ENCODE data around the gene TCOF1. TPM values are rescaled to one million over a fixed set of nuclear protein-coding genes. Genes with fewer than 3 reads are reported as not detected.

TCOF1 gene
- total and polyA plus RNA-seq, 2 experiments from 2014 or later, result 86.8 to 165 TPM

- no peaks in the 10 kb centered on the region for H3K9me3 Mint-ChIP-seq
- Histone ChIP-seq H3K4me3 (no peak overlapping the region), H3F3A (replicated peaks; ENCODE audit: low read depth) (no peaks in the 10 kb centered on the region), H4K20me1 (replicated peaks; ENCODE audit: insufficient read depth) (no peaks in the 10 kb centered on the region), H3K9me2 (ENCODE audit: insufficient read depth) (no peaks in the 10 kb centered on the region), H3K27me3 (ENCODE audit: insufficient read depth) (no peaks in the 10 kb centered on the region), H3K27ac (ENCODE audit: low read depth) (no peak overlapping the region), H3K79me2 (replicated peaks; ENCODE audit: insufficient read depth) (no peaks in the 10 kb centered on the region), H3K4me1 (ENCODE audit: insufficient read depth) (peaks cover 7% of the 10 kb centered on the region; the same call in 1 of the 2 replicates), H3K36me3 (ENCODE audit: insufficient read depth) (no peaks in the 10 kb centered on the region), H2AFZ (no peak overlapping the region), H3K4me2 (no peak overlapping the region)
- DNase-seq (ENCODE audit: low spot score) (no peak), ATAC-seq (no peak)
- TF ChIP-seq NANOG (IDR thresholded peaks at IDR 0.05; ENCODE audit: borderline replicate concordance), result no peak
- TF ChIP-seq ETS1 (IDR thresholded peaks at IDR 0.05), result no peak
- no peak for TF ChIP-seq CTCF (conservative IDR thresholded peaks at IDR 0.05; ENCODE audit: low read depth in 2 of 2)
- no peak for TF ChIP-seq STAT1 (IDR thresholded peaks at IDR 0.05; ENCODE audit: unreplicated experiment)
- no peak for TF ChIP-seq ZNF462 (CRISPR knock-in tag; IDR thresholded peaks at IDR 0.05)
- TF ChIP-seq JUNB (IDR thresholded peaks at IDR 0.05; ENCODE audit: unreplicated experiment), result no peak
- H3K4me3 Mint-ChIP-seq, result no peak overlapping the region
- peaks cover 5% of the 10 kb centered on the region for H3K27me3 Mint-ChIP-seq (ENCODE audit: insufficient read depth, low read depth, poor library complexity)
- H3K27ac Mint-ChIP-seq, result no peak overlapping the region
- peaks cover 10% of the 10 kb centered on the region for H3K4me1 Mint-ChIP-seq
- no peaks in the 10 kb centered on the region for H3K36me3 Mint-ChIP-seq (ENCODE audit: low read depth)
Observed at GRCh38 chr5:150349681-150350275, 7.7 kb upstream of the TCOF1 start.

Data from GM23338 (cell line).